Trophoblast cell (in vitro differentiated cells and primary cell): Measurements from ENCODE around the gene ERP44.

ENCODE experiments used
- DNase-seq, 2 donors: peaks; one replicate each; pipeline ENCODE4 v3.0.0-alpha.2; 2016
- H2AFZ ChIP-seq: 2 replicates; pipeline ENCODE4 v1.6.1; 2013; ENCODE audit warnings: low read length, moderate library complexity, mild to moderate bottlenecking; ENCODE audit not compliant: insufficient read depth, poor library complexity
- H2AK5ac ChIP-seq: 2 replicates; pipeline ENCODE4 v1.6.1; 2013; ENCODE audit warnings: mild to moderate bottlenecking, low read length
- H2BK120ac ChIP-seq: 2 replicates; pipeline ENCODE4 v1.6.1; 2013; ENCODE audit warnings: low read length, mild to moderate bottlenecking, moderate library complexity; ENCODE audit not compliant: insufficient read depth, poor library complexity
- H2BK12ac ChIP-seq: 2 replicates; pipeline ENCODE4 v1.6.1; 2013; ENCODE audit warnings: mild to moderate bottlenecking, low read length, moderate library complexity
- H2BK5ac ChIP-seq: 2 replicates; pipeline ENCODE4 v1.6.1; 2013; ENCODE audit warnings: low read length, low read depth, moderate library complexity, mild to moderate bottlenecking; ENCODE audit not compliant: poor library complexity
- H3K14ac ChIP-seq: 2 replicates; pipeline ENCODE4 v1.6.1; 2013; ENCODE audit warnings: mild to moderate bottlenecking, low read length
- H3K18ac ChIP-seq: 2 replicates; pipeline ENCODE4 v1.6.1; 2013; ENCODE audit warnings: mild to moderate bottlenecking, low read length
- H3K23ac ChIP-seq: 2 replicates; pipeline ENCODE4 v1.6.1; 2013; ENCODE audit warnings: low read length
- H3K27ac ChIP-seq: 2 replicates; pipeline ENCODE4 v1.5.1; 2013; ENCODE audit warnings: low read depth, mild to moderate bottlenecking, inconsistent platforms, low read length, moderate library complexity
- H3K27me3 ChIP-seq: 2 replicates; pipeline ENCODE4 v1.6.1; 2013; ENCODE audit warnings: inconsistent platforms, mild to moderate bottlenecking, low read length, moderate library complexity; ENCODE audit not compliant: insufficient read depth
- H3K36me3 ChIP-seq, 2 experiments: 1 replicate in 1 of 2; 2 replicates in 1 of 2; pipeline ENCODE4 v1.6.1; 2013; ENCODE audit warnings: low read length in 2 of 2, mild to moderate bottlenecking in 2 of 2, moderate library complexity in 1 of 2; ENCODE audit not compliant: insufficient read depth in 2 of 2, control insufficient read depth in 1 of 2
- H3K4ac ChIP-seq: 2 replicates; pipeline ENCODE4 v1.6.1; 2013; ENCODE audit warnings: low read depth, mild to moderate bottlenecking, low read length, moderate library complexity
- H3K4me1 ChIP-seq, 2 experiments: 1 replicate in 1 of 2; 2 replicates in 1 of 2; pipeline ENCODE4 v1.6.1; 2013; ENCODE audit warnings: low read length in 2 of 2, mild to moderate bottlenecking in 2 of 2, moderate library complexity in 1 of 2; ENCODE audit not compliant: insufficient read depth in 2 of 2, control insufficient read depth in 1 of 2
- H3K4me2 ChIP-seq: 2 replicates; pipeline ENCODE4 v1.6.1; 2013; ENCODE audit warnings: inconsistent platforms, mild to moderate bottlenecking, low read length, moderate library complexity
- H3K4me3 ChIP-seq: 2 replicates; pipeline ENCODE4 v1.5.1; 2013; ENCODE audit warnings: mild to moderate bottlenecking, low read depth, low read length, inconsistent platforms
- H3K79me1 ChIP-seq: one replicate; pipeline ENCODE4 v1.6.1; 2013; ENCODE audit warnings: low read length
- H3K79me2 ChIP-seq: 2 replicates; pipeline ENCODE4 v1.6.1; 2013; ENCODE audit warnings: low read length, mild to moderate bottlenecking; ENCODE audit not compliant: control insufficient read depth, insufficient read depth, poor library complexity
- H3K9ac ChIP-seq: 2 replicates; pipeline ENCODE4 v1.6.1; 2013; ENCODE audit warnings: mild to moderate bottlenecking, low read length
- H3K9me3 ChIP-seq: 2 replicates; pipeline ENCODE4 v1.6.1; 2013; ENCODE audit warnings: low read depth, mild to moderate bottlenecking, control low read depth, inconsistent platforms, low read length; ENCODE audit not compliant: insufficient read depth
- H4K12ac ChIP-seq: 2 replicates; pipeline ENCODE4 v1.6.1; 2013; ENCODE audit warnings: low read depth, mild to moderate bottlenecking, low read length, moderate library complexity
- H4K8ac ChIP-seq: 2 replicates; pipeline ENCODE4 v1.6.1; 2013; ENCODE audit warnings: low read depth, mild to moderate bottlenecking, low read length, moderate library complexity
- H4K91ac ChIP-seq: one replicate; pipeline ENCODE4 v1.6.1; 2013; ENCODE audit warnings: low read depth, mild to moderate bottlenecking, low read length, moderate library complexity
- WGBS: extraction: QIAGEN DNeasy Blood & Tissue Kit; methylation state at CpG from one replicate; pipeline ENCODE4 v1.1.7; 2013; ENCODE audit warnings: missing lambda C conversion rate; ENCODE audit not compliant: insufficient read length, insufficient coverage; ENCODE audit errors: extremely low coverage; 5-methylcytosine and 5-hydroxymethylcytosine counted together

The ERP44 gene

DNA sequence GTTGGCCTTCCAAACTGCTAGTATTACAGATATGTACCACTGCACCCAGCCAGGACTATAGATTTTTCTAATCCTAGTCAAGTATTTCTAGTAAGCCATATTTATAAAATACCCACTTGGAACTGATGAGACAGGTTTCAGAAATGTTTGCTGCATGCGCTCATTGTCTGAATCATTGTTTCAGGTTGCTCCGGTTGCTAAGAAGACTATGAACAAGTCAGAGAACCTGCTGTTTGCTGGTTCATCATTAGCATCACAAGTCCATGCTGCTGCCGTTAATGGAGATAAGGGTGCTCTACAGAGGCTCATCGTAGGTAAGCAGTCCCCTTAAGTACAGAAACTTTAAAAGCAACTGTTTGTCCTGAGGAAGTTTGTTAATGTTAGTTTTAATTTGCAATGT, 5.5 kb upstream of the ERP44 start:
- no peak overlapping the region for H3K27ac ChIP-seq
- no peak overlapping the region for H3K4ac ChIP-seq
- H2BK5ac ChIP-seq: no peak overlapping the region
- no peak overlapping the region for H3K23ac ChIP-seq
- no peak overlapping the region for H2AFZ ChIP-seq
- no peak overlapping the region for H4K8ac ChIP-seq
- H3K18ac ChIP-seq: no peak overlapping the region
- peaks cover 2% of the 10 kb centered on the region for H3K79me2 ChIP-seq
- WGBS: no CpG with 5 or more reads among the region's 4 CpGs
- no peak overlapping the region for H2BK12ac ChIP-seq
- H3K14ac ChIP-seq: no peak overlapping the region
- no peaks in the 10 kb centered on the region for H3K27me3 ChIP-seq
- H4K12ac ChIP-seq: no peak overlapping the region
- H2BK120ac ChIP-seq: no peak overlapping the region
- no peaks in the 10 kb centered on the region for H3K9me3 ChIP-seq
- no peak overlapping the region for H2AK5ac ChIP-seq
- no peak overlapping the region for H3K4me3 ChIP-seq
- H3K79me1 ChIP-seq: peaks cover under 1% of the 10 kb centered on the region
- H4K91ac ChIP-seq: no peak overlapping the region
- no peaks in the 10 kb centered on the region for H3K4me1 ChIP-seq
- DNase-seq: peak; percentile 82 to 85
- H3K9ac ChIP-seq: no peak overlapping the region
- peaks cover 0 to 7% of the 10 kb centered on the region in 2 experiments for H3K36me3 ChIP-seq
- H3K4me2 ChIP-seq: no peak overlapping the region

DNA sequence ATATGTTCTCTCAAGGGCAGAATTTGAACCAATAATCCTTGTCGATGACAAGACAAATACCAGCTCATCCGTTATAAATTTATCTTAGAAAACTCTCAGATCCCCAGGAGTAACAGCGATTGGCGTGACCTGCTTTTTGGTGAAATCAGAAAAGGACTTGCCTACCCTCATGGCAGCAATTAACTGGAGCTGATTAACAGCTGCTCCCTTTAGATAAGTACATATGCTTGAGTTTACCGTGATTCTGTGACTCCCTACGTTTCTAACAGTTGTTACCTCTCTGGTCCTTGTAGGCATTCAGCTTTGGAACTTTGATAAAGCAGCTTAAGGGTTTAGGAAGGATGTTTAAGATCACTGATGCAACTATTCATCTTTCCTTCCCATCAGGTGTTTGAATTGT, 2.8 kb upstream of the ERP44 start:
- H3K4ac ChIP-seq: no peak overlapping the region
- H3K27ac ChIP-seq: no peak overlapping the region
- WGBS: no CpG with 5 or more reads among the region's 6 CpGs
- no peak overlapping the region for H2AFZ ChIP-seq
- H3K36me3 ChIP-seq: peaks cover 0 to 7% of the 10 kb centered on the region in 2 experiments
- no peak for DNase-seq
- H3K18ac ChIP-seq: no peak overlapping the region
- no peak overlapping the region for H3K9ac ChIP-seq
- no peak overlapping the region for H2BK5ac ChIP-seq
- H3K27me3 ChIP-seq: no peaks in the 10 kb centered on the region
- H4K12ac ChIP-seq: no peak overlapping the region
- H4K8ac ChIP-seq: no peak overlapping the region
- no peaks in the 10 kb centered on the region for H3K4me1 ChIP-seq
- peaks cover 9% of the 10 kb centered on the region for H3K79me2 ChIP-seq
- H3K23ac ChIP-seq: no peak overlapping the region
- no peaks in the 10 kb centered on the region for H3K9me3 ChIP-seq
- no peak overlapping the region for H3K4me2 ChIP-seq
- no peak overlapping the region for H2BK12ac ChIP-seq
- no peak overlapping the region for H3K4me3 ChIP-seq
- H4K91ac ChIP-seq: no peak overlapping the region
- H2BK120ac ChIP-seq: no peak overlapping the region
- no peak overlapping the region for H2AK5ac ChIP-seq
- peaks cover 9% of the 10 kb centered on the region for H3K79me1 ChIP-seq
- H3K14ac ChIP-seq: no peak overlapping the region

DNA sequence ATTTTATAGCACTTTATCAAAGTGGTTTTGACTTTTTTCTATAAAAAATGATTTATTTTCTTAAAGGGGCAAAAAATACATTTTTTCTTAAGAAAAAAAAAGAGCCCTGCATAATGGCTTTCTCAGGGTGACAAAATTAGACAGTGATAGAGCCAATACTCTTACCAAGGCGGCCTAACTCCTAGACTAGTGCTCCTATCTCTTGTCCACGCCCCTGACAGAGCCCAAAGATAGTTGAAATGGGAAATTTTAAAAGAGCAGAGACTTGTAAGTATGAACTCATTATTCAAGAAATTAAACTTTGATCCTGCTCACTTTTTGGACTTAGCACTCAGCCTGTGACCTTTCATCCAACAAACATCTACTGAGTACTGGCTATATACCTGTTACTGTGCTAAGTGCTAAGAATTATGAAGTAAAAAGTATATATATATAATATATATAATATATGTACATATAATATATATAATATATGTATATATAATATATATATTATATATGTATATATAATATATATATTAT, 1.4 kb upstream of the ERP44 start:
- H3K27ac ChIP-seq: no peak overlapping the region
- no CpG with 5 or more reads among the region's 2 CpGs for WGBS

DNA sequence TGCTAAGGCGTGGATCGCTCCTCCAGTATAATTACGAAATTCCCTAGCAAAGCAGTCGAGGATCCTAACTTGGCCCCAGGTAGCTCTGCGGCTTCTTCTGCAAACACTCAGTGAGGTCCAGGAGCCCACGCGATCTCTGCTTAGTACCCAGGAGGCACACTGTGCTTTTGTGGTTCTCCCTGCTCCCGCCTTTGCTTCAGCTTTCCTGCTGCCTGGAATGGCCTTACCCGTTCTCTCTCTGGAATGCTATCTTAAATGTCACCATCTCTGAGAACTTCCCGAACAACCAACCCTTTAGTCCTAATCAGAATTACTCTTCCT, 882 bp upstream of the ERP44 start:
- H3K9me3 ChIP-seq: no peaks in the 10 kb centered on the region
- no peak overlapping the region for H2BK120ac ChIP-seq
- H3K79me2 ChIP-seq: peaks cover 9% of the 10 kb centered on the region
- no peaks in the 10 kb centered on the region for H3K4me1 ChIP-seq
- no peak for DNase-seq
- no peak overlapping the region for H3K4ac ChIP-seq
- peak overlapping the region; percentile 66 for H3K9ac ChIP-seq
- no peaks in the 10 kb centered on the region for H3K27me3 ChIP-seq
- no peak overlapping the region for H2AK5ac ChIP-seq
- no peak overlapping the region for H3K23ac ChIP-seq
- no CpG with 5 or more reads among the region's 10 CpGs for WGBS
- H3K36me3 ChIP-seq: peaks cover 0 to 7% of the 10 kb centered on the region in 2 experiments
- peak overlapping the region; percentile 84 for H3K4me3 ChIP-seq
- H4K8ac ChIP-seq: peak overlapping the region; percentile 85
- H2BK5ac ChIP-seq: no peak overlapping the region
- H3K18ac ChIP-seq: peak overlapping the region; percentile 8
- peak overlapping the region; percentile 60 for H3K14ac ChIP-seq
- H3K4me2 ChIP-seq: peak overlapping the region; percentile 60
- peak overlapping the region; percentile 70 for H4K12ac ChIP-seq
- peaks cover 9% of the 10 kb centered on the region for H3K79me1 ChIP-seq
- no peak overlapping the region for H2BK12ac ChIP-seq
- H2AFZ ChIP-seq: peak overlapping the region; percentile 75
- H4K91ac ChIP-seq: peak overlapping the region; percentile 47
- H3K27ac ChIP-seq: no peak overlapping the region

More for the DNA sequence above, 1.4 kb upstream of the ERP44 start:
- no peak overlapping the region for H3K4me3 ChIP-seq
- H3K79me1 ChIP-seq: peaks cover 9% of the 10 kb centered on the region
- no peak overlapping the region for H4K8ac ChIP-seq
- H4K91ac ChIP-seq: no peak overlapping the region
- H3K14ac ChIP-seq: no peak overlapping the region
- H3K36me3 ChIP-seq: peaks cover 0 to 7% of the 10 kb centered on the region in 2 experiments
- no peaks in the 10 kb centered on the region for H3K27me3 ChIP-seq
- no peak overlapping the region for H3K4me2 ChIP-seq
- no peak overlapping the region for H4K12ac ChIP-seq
- no peak overlapping the region for H2BK12ac ChIP-seq
- no peak overlapping the region for H2AFZ ChIP-seq
- no peak overlapping the region for H2BK5ac ChIP-seq
- DNase-seq: no peak
- peaks cover 9% of the 10 kb centered on the region for H3K79me2 ChIP-seq
- H2BK120ac ChIP-seq: no peak overlapping the region
- H3K9me3 ChIP-seq: no peaks in the 10 kb centered on the region
- no peaks in the 10 kb centered on the region for H3K4me1 ChIP-seq
- no peak overlapping the region for H3K9ac ChIP-seq
- H3K18ac ChIP-seq: no peak overlapping the region
- H3K23ac ChIP-seq: no peak overlapping the region
- no peak overlapping the region for H2AK5ac ChIP-seq
- H3K4ac ChIP-seq: no peak overlapping the region
